GM12892 (cell line): ENCODE measurements around the gene ETV1.

ENCODE experiments used
- POLR2A ChIP-seq: IDR thresholded peaks from 2 replicates; pipeline ENCODE4 v1.6.1; 2011; ENCODE audit warnings: low read depth, low read length, control low read depth
- POLR2AphosphoS5 ChIP-seq: IDR thresholded peaks from 2 replicates; pipeline ENCODE4 v1.6.1; 2011; ENCODE audit warnings: low read depth, low read length, control low read depth
- TAF1 ChIP-seq: IDR thresholded peaks from 2 replicates; pipeline ENCODE4 v1.6.1; 2011; ENCODE audit warnings: low read depth, mild to moderate bottlenecking, control low read depth, low read length, borderline replicate concordance

DNA sequence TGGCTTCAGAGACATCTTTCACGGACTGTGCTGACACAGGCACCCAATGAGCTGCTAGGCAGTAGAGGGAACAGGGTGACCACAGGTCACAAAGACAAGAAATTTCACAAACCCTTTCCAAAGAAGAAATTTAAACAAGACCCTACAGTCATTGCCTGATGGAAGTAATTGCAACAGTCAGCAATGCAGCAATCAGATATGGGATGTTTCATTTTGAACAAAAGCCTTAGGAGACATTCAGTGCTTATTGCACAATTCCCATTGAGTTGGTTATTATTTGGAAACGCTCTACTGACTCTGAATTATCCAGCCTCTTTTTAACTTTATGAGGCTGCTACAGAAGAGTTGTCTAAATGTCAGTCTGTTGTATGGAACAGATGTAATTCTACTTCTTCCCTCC, 85.5 kb downstream of the ETV1 start:
- TF ChIP-seq POLR2A (no peak), POLR2AphosphoS5 (no peak), TAF1 (no peak)
